ENCODE results near the gene CAB39.

GRCh38 chr2:230812033-230812432, 99.4 kb downstream of the CAB39 start:
- TF ChIP-seq MXI1 (IDR thresholded peaks at IDR 0.05; ENCODE audit: low read depth, low read length) (no peak), CTCF (IDR thresholded peaks at IDR 0.05) (no peak), REST (IDR thresholded peaks at IDR 0.05; ENCODE audit: low read depth, low read length) (no peak), GABPA (IDR thresholded peaks at IDR 0.05; ENCODE audit: low read depth) (no peak), EZH2phosphoT487 (IDR thresholded peaks at IDR 0.05; ENCODE audit: borderline replicate concordance, low read depth) (no peak), EP300 (IDR thresholded peaks at IDR 0.05; ENCODE audit: borderline replicate concordance in 1 of 2, low read depth in 1 of 2, low read length in 1 of 2) (no peak), RCOR1 (IDR thresholded peaks at IDR 0.05; ENCODE audit: low read length) (no peak), TCF12 (IDR thresholded peaks at IDR 0.05) (no peak)

All from SK-N-SH (cell line).